WTC11 (cell line): ENCODE results near the gene EYS. TPM values are rescaled to one million over a fixed set of nuclear protein-coding genes. Genes with fewer than 3 reads are reported as not detected.

Experiments
- ATAC-seq: fragments of 200-7000 bp; cut with Tn5 transposase; 2 replicates; pipeline ENCODE4 v1.10.0; 2021; ENCODE audit warnings: mild to moderate bottlenecking, moderate library complexity
- CTCF ChIA-PET: fragments of 300-600 bp; sonication (Branson Sonifier 250); formaldehyde crosslinking; loops from one replicate; lab custom pipeline; 2021; ENCODE audit warnings: antibody characterized with exemption; lab: Charles Lee
- POLR2A ChIA-PET: fragments of 350-600 bp; sonication (Branson Sonifier 250); formaldehyde crosslinking; loops from one replicate; lab custom pipeline; 2021; ENCODE audit warnings: antibody characterized with exemption; lab: Charles Lee
- DNase-seq: peaks from one replicate; pipeline ENCODE4 v3.0.0; 2021; ENCODE audit warnings: low spot score
- H3K27ac Mint-ChIP-seq: 2 replicates; pipeline ENCODE4 v1.8.0; 2021; ENCODE audit warnings: mixed read lengths
- H3K27me3 Mint-ChIP-seq: 2 replicates; pipeline ENCODE4 v1.8.0; 2021; ENCODE audit warnings: low read depth, mild to moderate bottlenecking, moderate library complexity, mixed read lengths
- H3K36me3 Mint-ChIP-seq: 2 replicates; pipeline ENCODE4 v1.8.0; 2021; ENCODE audit warnings: mixed read lengths
- H3K4me1 Mint-ChIP-seq: 2 replicates; pipeline ENCODE4 v1.8.0; 2022; ENCODE audit warnings: mixed read lengths
- H3K4me3 Mint-ChIP-seq: 2 replicates; pipeline ENCODE4 v1.8.0; 2021; ENCODE audit warnings: mild to moderate bottlenecking, moderate library complexity, mixed read lengths
- H3K9me3 Mint-ChIP-seq: 2 replicates; pipeline ENCODE4 v1.8.0; 2021; ENCODE audit warnings: mixed read lengths
- ATF1 ChIP-seq: sonication (generic); formaldehyde crosslinking; IDR thresholded peaks from 2 replicates; pipeline ENCODE4 v1.8.1; 2023; ENCODE audit warnings: mild to moderate bottlenecking, moderate library complexity, missing genetic modification reagents
- ATF2 ChIP-seq: sonication (generic); formaldehyde crosslinking; IDR thresholded peaks from 2 replicates; pipeline ENCODE4 v1.8.1; 2022; ENCODE audit warnings: low read depth, missing genetic modification reagents, borderline replicate concordance
- ATF3 ChIP-seq: sonication (generic); formaldehyde crosslinking; conservative IDR thresholded peaks from 2 replicates; pipeline ENCODE4 v1.8.1; 2022; ENCODE audit warnings: mild to moderate bottlenecking, missing genetic modification reagents
- ATF6 ChIP-seq: sonication (generic); formaldehyde crosslinking; IDR thresholded peaks from 2 replicates; pipeline ENCODE4 v1.8.1; 2023; ENCODE audit warnings: mild to moderate bottlenecking, missing genetic modification reagents
- CREM ChIP-seq: sonication (generic); formaldehyde crosslinking; IDR thresholded peaks from 2 replicates; pipeline ENCODE4 v1.8.1; 2022; ENCODE audit warnings: mild to moderate bottlenecking, missing genetic modification reagents, moderate library complexity
- E2F5 ChIP-seq: sonication (generic); formaldehyde crosslinking; IDR thresholded peaks from 2 replicates; pipeline ENCODE4 v1.8.1; 2022; ENCODE audit warnings: mild to moderate bottlenecking, moderate library complexity, missing genetic modification reagents
- ELF4 ChIP-seq: sonication (generic); formaldehyde crosslinking; IDR thresholded peaks from 2 replicates; pipeline ENCODE4 v1.8.1; 2022; ENCODE audit warnings: low read depth, mild to moderate bottlenecking, moderate library complexity, missing genetic modification reagents
- ERG ChIP-seq: fragments of 250-450 bp; sonication (Bioruptor Pico); IDR thresholded peaks from 2 replicates; pipeline ENCODE4 v1.8.0; 2021; ENCODE audit warnings: mild to moderate bottlenecking
- ESRRA ChIP-seq: sonication (generic); formaldehyde crosslinking; IDR thresholded peaks from 2 replicates; pipeline ENCODE4 v1.8.1; 2022; ENCODE audit warnings: mild to moderate bottlenecking, missing genetic modification reagents, borderline replicate concordance
- FOXP1 ChIP-seq: sonication (generic); formaldehyde crosslinking; IDR thresholded peaks from 2 replicates; pipeline ENCODE4 v1.8.0; 2022; ENCODE audit warnings: missing genetic modification reagents, mild to moderate bottlenecking, moderate library complexity, borderline replicate concordance
- HMGXB4 ChIP-seq: sonication (generic); formaldehyde crosslinking; IDR thresholded peaks from 2 replicates; pipeline ENCODE4 v1.8.1; 2023; ENCODE audit warnings: mild to moderate bottlenecking, moderate library complexity, missing genetic modification reagents
- NR1H2 ChIP-seq: sonication (generic); formaldehyde crosslinking; IDR thresholded peaks from 2 replicates; pipeline ENCODE4 v1.9.0; 2021; ENCODE audit warnings: mild to moderate bottlenecking, moderate library complexity, missing genetic modification reagents
- NR2C2 ChIP-seq: sonication (generic); formaldehyde crosslinking; IDR thresholded peaks from 2 replicates; pipeline ENCODE4 v1.8.0; 2022; ENCODE audit warnings: mild to moderate bottlenecking, missing genetic modification reagents
- OVOL2 ChIP-seq: fragments of 250-450 bp; sonication (Bioruptor Pico); IDR thresholded peaks from 2 replicates; pipeline ENCODE4 v1.9.0; 2021; ENCODE audit warnings: mild to moderate bottlenecking, borderline replicate concordance
- USF1 ChIP-seq: sonication (generic); formaldehyde crosslinking; IDR thresholded peaks from 2 replicates; pipeline ENCODE4 v1.8.0; 2022; ENCODE audit warnings: mild to moderate bottlenecking, missing genetic modification reagents
- ZNF121 ChIP-seq: sonication (generic); formaldehyde crosslinking; IDR thresholded peaks from 2 replicates; pipeline ENCODE4 v1.8.0; 2023; ENCODE audit warnings: missing genetic modification reagents
- ZNF232 ChIP-seq: sonication (generic); formaldehyde crosslinking; IDR thresholded peaks from 2 replicates; pipeline ENCODE4 v1.8.0; 2022; ENCODE audit warnings: mild to moderate bottlenecking, missing genetic modification reagents
- total RNA-seq: library from RNA; stranded (reverse); gene quantifications from 3 replicates; pipeline ENCODE4 v1.2.3, GENCODE V29; 2021

EYS gene
- total RNA-seq, 1 experiment from 2014 or later = not detected

- Mint-ChIP-seq H3K27ac (no peak overlapping the region), H3K27me3 (no peaks in the 10 kb centered on the region; the same call in 1 of the 2 replicates), H3K4me3 (no peak overlapping the region), H3K4me1 (no peaks in the 10 kb centered on the region)
- ChIA-PET CTCF (no interaction called here), POLR2A (no interaction called here)
- DNase-seq (no peak), ATAC-seq (no peak)
- TF ChIP-seq ATF3 (CRISPR knock-in tag) (no peak), ERG (CRISPR knock-in tag) (no peak), ATF1 (CRISPR knock-in tag) (no peak), NR1H2 (CRISPR knock-in tag) (no peak), ZNF121 (no peak), ATF6 (CRISPR knock-in tag) (no peak), CREM (CRISPR knock-in tag) (no peak), ESRRA (CRISPR knock-in tag) (no peak), NR2C2 (no peak), HMGXB4 (no peak), ZNF232 (no peak), FOXP1 (no peak), OVOL2 (CRISPR knock-in tag) (no peak), E2F5 (no peak), ATF2 (no peak), ELF4 (CRISPR knock-in tag) (no peak), USF1 (CRISPR knock-in tag) (no peak)
- TF ChIP-seq, all 79 proteins: peak for 0
- peaks cover 8% of the 10 kb centered on the region; the same call in 1 of the 2 replicates for H3K9me3 Mint-ChIP-seq
- H3K36me3 Mint-ChIP-seq = peaks cover 2% of the 10 kb centered on the region
Measured at GRCh38 chr6:63862486-63863198, 1844.4 kb downstream of the EYS start.
